Stomach (tissue), 4 donors: Measurements from ENCODE around the gene RDH5.

Experiments used
- EP300 ChIP-seq: sonication (generic); formaldehyde crosslinking; IDR thresholded peaks from one replicate; pipeline ENCODE4 v1.6.1; 2017; ENCODE audit warnings: antibody characterized with exemption
- POLR2A ChIP-seq, 4 donors: fragments of 450-650 bp; IDR thresholded peaks; one replicate each; pipeline ENCODE4 v1.6.1; 2016; ENCODE audit warnings: antibody characterized with exemption in 4 of 4, control low read depth in 2 of 4, mild to moderate bottlenecking in 1 of 4, moderate library complexity in 1 of 4
- POLR2AphosphoS5 ChIP-seq, 3 donors: sonication (generic); formaldehyde crosslinking; IDR thresholded peaks; one replicate each; pipeline ENCODE4 v1.6.1; 2016; ENCODE audit warnings: antibody characterized with exemption in 3 of 3
- TF ChIP-seq, protein P1 (sequence below), 7 experiments: fragments of 450-650 bp in 4 of 7; fragments of 200-600 bp in 3 of 7; sonication (generic) in 3 of 7; IDR thresholded peaks; one replicate each; pipeline ENCODE4 v1.5.1; 2016 to 2019; ENCODE audit warnings: antibody characterized with exemption in 7 of 7, control low read depth in 2 of 7, mild to moderate bottlenecking in 1 of 7

DNA sequence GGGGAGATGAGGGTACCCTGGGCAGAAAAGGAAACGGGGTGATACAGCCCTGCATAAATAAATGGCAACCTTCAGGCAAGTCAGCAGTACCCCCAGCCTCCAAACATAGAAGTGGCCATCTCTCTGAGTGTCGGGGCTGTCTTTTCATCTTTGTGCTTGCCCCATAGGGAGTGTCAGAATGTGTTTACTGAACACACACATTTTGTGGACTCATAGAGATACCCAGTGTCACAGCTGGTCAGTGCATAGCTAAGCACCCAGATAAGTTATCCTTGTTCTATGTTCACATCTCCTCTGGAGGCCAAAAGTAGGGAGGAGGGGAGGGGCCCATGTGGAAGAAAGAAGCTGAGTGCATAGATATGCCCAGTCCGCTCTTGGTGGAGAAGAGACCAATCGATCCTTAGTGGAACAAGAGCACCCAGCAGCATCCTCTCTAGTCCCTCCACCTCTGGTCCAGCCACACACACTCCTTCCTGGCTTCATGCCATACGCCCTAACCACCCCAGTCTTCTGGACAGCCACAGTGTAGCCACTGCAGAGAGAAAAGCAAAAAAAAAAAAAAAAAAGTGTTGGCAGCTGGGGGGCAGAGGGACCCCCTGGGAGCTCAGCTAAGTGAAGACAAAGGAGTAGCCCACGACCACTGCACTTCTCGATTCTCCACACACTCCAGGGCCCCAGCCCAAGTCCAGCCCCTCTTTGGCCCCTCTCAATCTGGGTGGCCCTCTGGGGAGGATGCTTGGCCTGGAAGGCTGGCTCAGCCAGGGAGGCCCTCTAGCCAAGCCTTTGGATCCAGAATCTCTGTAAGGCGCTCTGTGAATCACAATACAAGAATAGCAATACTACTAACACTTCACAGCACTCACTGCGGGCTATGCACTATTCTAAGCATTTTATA is 15.1 kb upstream of the RDH5 start:
- TF ChIP-seq, protein P1, sequence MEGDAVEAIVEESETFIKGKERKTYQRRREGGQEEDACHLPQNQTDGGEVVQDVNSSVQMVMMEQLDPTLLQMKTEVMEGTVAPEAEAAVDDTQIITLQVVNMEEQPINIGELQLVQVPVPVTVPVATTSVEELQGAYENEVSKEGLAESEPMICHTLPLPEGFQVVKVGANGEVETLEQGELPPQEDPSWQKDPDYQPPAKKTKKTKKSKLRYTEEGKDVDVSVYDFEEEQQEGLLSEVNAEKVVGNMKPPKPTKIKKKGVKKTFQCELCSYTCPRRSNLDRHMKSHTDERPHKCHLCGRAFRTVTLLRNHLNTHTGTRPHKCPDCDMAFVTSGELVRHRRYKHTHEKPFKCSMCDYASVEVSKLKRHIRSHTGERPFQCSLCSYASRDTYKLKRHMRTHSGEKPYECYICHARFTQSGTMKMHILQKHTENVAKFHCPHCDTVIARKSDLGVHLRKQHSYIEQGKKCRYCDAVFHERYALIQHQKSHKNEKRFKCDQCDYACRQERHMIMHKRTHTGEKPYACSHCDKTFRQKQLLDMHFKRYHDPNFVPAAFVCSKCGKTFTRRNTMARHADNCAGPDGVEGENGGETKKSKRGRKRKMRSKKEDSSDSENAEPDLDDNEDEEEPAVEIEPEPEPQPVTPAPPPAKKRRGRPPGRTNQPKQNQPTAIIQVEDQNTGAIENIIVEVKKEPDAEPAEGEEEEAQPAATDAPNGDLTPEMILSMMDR (IDR thresholded peaks at IDR 0.05), result no peak
- TF ChIP-seq EP300 (no peak), POLR2A (IDR thresholded peaks at IDR 0.05) (no peak), POLR2AphosphoS5 (IDR thresholded peaks at IDR 0.05) (no peak)
